CD4-positive, alpha-beta T cell treated with Interleukin-17A for 4 hours (primary cell): ENCODE measurements around the gene FHIT.

Source experiments
- DNase-seq: peaks from one replicate; pipeline ENCODE4 v3.0.0-alpha.2; 2020; ENCODE audit warnings: mixed read lengths

The FHIT gene

GRCh38 chr3:60384341-60384740, 866.9 kb downstream of the FHIT start:
- no peak for DNase-seq

- DNase-seq = no peak
These were observed 867.9 kb downstream of the FHIT start for GRCh38 chr3:60383345-60383744.

DNA sequence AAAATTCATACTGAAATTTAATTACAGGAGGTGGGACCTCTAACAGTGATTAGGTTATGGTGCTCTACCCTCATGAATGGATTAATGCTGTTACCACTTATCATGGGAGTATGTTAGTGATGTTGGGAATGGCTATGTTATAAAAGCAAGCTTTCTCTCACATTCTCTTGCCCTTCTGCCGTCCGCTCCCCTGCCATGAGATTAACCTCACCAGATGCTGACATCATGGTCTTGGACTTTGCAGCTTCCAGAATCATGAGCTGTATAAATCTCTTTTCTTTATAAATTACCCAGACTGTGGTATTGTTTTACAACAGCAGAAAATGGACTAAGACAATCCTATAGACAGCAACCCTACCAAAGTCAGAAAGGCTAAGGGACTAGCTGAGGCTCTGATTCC, 884.8 kb downstream of the FHIT start:
- no peak for DNase-seq

DNA sequence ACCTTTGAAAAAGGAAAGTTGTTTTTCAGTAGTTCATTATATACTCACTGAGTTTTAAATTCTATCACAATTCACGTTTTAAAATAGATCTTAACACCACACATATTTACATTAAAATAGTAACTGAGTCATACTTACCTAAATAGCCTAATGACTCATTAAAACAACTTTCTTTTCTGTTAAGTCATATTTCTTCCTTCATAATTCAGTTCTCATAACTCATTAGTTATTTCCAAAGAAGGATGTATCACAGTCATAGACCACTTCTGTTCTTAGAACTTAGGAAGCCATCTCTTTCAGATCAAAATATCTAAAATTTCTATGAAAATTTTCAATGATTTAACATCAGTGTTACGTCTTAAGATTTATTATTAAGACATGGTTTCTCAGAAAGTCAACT, 885.9 kb downstream of the FHIT start:
- no peak for DNase-seq

GRCh38 chr3:60364475-60364874, 886.8 kb downstream of the FHIT start:
- no peak for DNase-seq

DNA sequence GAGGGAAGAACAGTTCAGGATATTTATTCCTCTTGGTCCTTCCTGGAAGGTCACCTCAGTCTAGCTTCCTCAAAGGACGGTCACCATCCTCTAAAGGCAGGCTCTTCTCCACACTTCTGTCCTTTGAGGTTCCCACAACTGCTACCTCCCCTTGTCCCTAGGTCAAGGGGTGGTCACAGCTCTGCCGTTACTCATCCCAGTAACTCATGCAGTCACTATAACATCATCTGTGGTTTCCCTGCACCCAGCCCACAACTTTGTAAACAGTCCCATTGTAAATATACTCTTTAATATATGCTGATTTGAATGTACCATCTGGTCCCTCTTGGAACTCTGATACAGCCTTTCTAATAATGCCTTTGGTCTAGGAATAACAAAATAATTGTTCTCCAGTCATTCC, 887.4 kb downstream of the FHIT start:
- DNase-seq = no peak

GRCh38 chr3:60355825-60356224, 895.4 kb downstream of the FHIT start:
- no peak for DNase-seq

GRCh38 chr3:60351481-60351880, 899.8 kb downstream of the FHIT start:
- no peak for DNase-seq

GRCh38 chr3:60344340-60344739, 906.9 kb downstream of the FHIT start:
- DNase-seq = no peak

DNA sequence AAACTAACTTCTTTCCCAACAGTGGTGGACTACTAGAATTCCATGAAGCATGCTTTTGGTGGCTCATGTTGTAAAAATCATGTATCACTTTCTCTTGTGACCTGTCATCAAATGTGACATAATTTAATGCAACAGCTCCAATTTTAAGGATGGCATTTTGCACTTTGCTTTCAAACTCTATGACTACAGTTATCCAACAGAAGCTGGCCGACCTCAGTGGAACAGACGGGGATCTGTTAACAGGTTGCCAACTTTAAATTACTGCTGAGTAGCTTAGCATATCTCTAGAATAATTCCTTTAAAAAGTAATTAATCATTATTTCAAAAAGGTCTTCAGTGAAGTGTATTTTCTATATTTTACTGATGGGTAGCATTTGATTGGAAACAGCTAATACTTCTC, 907.4 kb downstream of the FHIT start:
- no peak for DNase-seq

DNA sequence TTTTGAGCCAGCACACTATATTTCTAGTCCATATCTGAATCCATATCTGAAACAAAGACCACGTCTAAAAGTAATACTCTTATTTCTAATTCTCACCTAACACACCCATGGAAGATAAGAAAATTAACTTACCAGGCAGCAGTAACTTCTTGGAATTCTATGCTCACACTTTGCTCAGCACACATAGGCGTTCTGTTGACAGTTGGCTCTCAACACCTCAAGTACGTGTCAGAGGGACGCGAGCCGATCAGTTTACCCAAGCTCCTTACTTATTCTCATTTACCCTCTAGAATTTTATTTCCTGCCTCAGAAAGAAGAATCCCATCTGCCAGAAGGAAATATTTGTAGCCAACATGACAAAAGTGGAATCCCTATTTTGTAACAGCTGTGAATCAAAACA, 911.9 kb downstream of the FHIT start:
- DNase-seq = no peak

DNA sequence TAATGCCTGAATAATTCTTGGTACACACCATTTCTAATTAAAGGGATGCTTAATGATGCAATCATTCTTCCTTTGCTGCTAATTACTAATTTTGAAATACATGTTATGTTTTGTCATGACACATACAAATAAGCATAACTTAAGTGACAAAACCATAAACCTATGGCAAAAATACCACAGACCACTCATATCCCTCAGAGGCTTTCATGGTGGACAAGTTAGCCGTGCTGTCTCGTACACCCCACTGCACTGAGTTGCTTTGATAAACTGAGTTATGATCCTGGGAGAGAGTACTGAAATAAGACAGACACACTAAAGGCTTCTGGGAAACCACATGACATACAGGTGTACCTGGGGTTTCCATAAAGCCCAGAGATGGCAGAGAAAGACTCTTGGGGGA, 913.8 kb downstream of the FHIT start:
- no peak for DNase-seq

- no peak for DNase-seq
These were observed 915.2 kb downstream of the FHIT start for GRCh38 chr3:60336061-60336460.

- no peak for DNase-seq
These were observed 917.5 kb downstream of the FHIT start for GRCh38 chr3:60333710-60334109.

DNA sequence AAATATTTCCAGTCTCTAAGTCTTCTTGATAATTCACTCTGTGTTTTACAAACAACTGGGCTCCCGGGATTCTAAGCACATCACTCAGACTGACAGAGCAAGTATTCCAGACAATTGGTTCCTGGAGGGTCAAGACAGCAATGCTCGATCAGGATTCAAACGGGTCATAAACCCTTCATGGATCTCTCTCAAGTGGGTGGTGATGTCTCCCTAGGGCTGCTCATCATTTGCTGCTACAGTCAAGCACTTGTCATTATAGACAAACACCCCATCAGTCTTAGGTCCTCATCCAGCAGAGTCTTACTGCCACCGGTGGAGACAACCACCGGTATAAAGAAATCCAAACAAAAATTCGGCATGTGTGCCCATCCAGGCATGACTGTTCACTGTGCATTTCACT, 921.1 kb downstream of the FHIT start:
- DNase-seq = no peak

GRCh38 chr3:60325610-60326170, 925.6 kb downstream of the FHIT start:
- no peak for DNase-seq

- DNase-seq = no peak
These were observed 927.6 kb downstream of the FHIT start for GRCh38 chr3:60323651-60324050.

DNA sequence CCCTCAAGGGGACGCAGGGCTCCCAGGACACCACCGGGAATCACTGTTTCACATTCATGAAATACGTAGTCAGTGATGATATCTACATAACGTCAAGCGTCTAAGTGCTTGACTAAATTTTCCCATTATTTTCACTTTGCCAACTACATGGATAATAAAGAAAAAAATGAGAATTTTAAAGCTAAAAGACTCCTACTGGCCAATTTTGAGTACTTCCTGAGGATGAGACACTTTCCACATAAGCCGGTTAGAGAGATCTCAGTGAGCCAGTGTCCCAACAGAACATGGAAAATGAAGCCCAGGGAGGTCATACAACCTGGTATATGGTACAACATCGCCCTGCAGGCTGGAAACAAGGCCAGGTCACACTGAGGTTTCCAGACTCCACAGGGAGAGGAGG, 928.1 kb downstream of the FHIT start:
- DNase-seq = no peak

GRCh38 chr3:60322298-60322856, 928.9 kb downstream of the FHIT start:
- no peak for DNase-seq

DNA sequence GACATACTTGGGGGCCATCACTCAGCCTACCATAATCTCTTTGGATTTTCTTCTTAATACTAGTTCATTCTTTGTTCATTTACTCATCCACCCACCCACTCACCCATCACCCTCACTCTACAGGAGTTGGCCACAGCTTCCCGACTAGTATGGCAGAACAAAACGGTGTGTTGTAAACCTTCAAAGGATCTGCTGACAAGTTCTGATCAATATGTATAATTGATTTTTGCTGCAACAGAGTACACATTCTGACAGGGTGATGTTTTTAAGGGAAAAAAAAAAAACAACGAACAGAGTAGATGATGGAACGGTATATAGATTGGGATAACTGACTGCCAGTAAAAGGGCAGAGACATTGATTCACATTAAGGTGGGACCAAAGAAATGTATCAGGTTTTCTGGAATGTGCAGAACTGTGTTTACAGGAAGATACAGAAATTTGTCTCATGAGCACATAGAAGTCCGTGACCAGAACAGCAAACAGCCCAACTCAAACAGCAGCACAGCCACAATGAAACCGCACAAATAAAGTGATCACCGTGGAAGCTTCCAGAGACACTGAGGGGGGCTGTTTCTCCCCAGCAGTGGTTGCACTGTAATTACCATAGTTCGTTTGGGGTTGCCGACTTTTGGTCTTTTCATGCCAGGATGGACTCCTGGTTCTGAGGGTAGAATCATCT, 931.9 kb downstream of the FHIT start:
- DNase-seq = no peak

DNA sequence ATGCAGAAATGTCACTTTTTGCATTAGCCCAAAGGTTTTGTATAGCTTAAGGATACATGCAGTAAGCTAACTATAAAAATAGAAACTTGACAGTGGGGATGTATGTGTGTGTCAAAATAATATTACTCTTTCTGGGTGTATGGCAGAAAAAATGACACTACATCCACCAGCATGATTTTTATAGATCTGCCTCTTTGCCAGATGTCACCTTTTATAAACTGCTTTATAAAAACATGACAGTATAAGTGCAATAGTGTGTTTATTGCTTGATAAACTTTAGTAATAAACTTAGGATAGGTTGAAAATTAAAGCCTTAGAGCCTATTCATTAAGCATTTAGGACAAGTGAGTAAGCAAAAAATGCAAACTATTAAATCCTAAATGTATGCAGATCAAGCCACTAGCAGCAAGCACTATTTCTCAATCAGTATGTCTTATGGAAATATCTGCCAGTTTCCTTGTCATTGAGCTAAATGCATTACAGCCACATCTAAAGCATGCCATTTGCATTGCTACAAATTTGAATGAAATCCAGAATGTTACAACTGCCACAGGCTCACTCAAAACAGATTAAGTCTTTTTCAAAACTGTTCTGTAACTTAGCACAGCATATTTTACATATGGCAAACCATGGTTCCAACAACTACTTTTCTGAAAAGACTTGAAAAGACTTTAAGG, 935.0 kb downstream of the FHIT start:
- DNase-seq = no peak

DNA sequence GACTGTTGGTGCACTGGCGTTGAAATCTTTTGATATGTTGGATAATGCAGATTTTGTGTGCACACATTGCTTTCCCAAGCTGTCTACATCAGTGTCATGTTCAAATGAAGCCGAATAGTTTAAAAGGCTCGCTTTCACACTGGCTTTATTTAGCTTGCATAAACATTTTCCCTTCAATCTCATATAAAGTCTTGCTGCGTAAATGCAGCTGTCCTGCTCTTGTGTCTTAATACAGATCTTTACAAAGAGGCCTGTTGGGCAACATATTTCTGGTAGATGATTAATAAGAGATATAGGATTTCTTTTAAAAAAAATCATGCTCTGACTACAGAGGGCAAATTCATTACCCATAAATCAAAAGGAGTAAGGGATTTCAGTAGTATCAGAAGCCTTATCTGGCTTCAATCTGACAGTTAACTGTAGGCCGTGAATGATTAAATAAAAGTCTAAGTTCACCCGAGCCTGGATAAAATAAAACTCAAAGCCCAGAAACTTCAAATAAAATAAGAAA, 937.2 kb downstream of the FHIT start:
- DNase-seq = no peak

- no peak for DNase-seq
These were observed 937.9 kb downstream of the FHIT start for GRCh38 chr3:60313231-60313798.
